Fibroblast of the conjunctiva (primary cell): ENCODE results near the gene ZBTB7C.

ENCODE experiments used
- DNase-seq: peaks from one replicate; pipeline ENCODE4 v3.0.0-alpha.2; 2010; ENCODE audit warnings: low read depth

The ZBTB7C gene

DNA sequence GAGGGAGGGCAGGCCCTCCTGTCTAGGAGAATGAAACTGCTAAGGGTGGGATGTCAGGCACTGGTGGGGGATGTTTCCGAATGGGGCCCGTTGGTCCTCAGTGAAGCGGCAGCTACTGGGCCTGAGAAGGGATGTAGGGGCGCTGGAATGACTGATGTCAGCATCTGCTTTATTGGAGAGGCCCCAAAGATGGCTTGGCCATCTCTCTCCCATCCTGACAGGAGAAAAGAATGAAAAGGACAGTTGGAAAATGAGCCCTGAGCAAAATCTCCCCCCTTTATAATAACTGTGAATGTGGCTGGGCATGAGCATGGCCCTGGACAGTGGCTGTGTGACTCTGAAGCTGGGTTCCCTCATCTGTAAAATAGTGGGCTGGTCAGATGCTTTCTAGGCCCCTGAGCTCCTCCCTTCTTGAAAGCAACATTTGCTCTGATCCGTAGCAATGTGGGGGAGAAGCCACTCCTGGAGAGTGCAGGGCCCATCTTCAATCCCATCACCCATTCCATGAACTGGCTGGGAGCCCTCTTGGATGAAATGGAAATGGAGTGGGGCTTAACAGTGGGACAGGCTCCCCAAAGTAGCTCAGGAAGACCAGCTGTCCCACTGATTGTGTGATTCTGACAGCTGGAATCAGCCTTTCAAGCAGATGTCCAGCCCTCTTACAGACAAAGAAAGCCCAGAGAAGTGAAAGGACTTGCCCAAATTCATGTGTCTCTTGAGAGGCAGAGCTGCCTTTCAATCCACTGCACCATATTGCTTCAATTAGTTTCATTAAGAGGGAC lies 246.0 kb downstream of the ZBTB7C start:
- no peak for DNase-seq

DNA sequence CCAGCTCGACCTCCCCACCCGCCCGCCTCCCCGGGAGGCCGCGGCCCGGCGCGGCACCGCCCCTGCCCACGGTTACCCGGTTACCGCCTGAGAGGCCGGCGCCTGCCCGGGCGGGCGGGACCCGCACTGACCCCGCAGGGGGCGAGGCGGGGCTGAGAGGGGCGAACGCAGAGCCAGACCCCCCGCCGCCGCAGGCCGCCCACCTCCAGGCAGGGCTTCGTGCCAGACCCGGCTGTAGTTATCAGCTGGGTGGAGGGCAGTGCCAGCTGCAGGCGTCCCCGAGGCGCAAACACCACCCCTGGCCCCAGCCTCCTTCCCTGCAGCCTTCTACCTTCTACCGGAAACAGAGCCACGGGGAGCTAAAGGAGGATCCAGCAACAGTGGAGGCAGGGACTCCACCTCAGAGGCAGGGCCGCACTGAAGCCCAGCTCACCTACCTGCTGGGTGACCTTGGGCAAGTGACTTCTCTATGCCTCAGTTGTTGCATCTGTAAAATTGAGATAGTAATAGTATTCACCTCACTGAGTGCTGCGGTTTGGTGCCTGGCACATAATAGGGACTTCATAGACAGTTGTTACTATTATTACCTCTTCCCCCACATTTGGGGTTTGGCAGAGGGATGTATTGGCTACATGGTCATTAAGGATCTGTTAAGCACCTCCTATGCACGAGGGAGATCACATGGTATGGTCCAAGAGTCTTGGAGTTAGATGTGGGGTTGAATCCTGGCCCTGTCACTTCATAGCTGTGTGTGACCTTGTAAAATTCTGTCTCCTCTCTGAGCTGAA lies 247.1 kb downstream of the ZBTB7C start:
- no peak for DNase-seq

DNA sequence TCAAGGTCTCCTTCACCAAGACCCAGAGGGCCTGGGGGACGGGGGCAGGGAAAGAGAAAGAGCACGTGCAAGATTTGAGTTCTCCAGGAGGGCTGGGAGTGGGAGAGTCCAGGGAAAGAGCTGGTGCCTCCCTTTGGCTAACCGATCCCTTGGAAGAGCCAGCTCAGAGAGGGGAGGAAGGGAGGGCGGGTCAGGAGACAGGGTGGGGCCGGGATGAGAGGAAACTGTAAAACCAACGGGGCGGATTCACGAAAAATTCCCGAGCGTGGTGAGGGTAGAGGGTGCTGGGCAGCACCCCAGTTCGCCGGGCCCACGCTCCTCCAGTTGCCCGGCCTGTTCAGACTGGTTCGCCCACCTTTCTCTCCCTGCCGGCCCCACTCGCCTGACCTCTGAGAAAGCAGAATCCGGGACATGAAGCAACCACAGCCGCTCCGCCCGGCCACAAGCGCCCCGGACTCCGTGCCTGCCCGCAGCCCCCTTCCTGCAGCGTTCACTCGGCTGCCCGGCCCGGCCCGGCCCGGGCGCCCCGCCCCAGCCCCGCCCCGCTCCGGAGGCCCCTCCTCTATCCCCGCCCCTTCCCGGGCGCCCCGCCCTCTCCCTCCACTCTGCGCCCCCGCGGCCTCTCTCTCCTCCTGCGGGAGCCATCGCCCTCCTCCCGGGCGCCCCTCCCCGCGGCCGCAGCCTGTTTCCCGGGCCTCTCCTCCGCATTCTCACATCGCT lies 247.8 kb downstream of the ZBTB7C start:
- DNase-seq, result peak; percentile 50

DNA sequence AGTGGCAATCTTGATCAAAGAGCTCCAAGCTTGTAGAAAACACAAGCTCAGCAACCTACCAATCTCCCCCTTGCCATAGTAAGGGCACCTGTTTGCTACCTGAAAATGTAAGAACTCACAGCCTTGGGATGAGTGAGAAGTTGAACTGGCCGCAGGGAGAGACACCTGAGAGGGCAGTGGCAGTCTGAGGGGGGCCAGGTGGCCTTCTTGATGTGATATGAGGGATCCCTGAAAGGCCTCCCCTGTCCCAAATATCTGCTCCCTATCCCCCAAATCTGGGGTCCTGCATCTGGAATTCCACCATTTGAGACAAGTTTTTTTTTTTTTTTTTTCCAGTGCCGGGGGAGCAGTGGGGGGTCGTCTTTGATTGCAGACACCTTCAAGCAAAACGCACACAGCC lies 248.6 kb downstream of the ZBTB7C start:
- DNase-seq, result no peak

DNA sequence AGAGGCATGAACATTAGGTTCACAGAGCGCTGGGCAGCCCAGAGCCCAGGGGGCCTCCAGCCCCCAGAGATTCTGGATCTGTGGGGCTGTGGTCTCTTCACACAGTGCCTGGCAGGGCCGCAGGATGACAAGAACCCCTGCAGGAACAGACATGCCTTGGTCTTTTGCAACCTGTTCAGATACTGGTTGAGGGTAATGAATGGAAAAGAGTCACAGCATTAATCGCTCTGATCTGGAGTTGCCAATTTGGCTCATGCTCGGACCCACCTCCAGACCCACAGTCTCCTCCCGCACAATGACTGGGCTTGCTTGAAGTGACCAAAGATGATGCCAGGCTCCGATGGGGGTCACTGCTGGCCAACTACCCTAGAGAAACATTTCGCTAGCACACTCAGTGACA lies 249.4 kb downstream of the ZBTB7C start:
- no peak for DNase-seq

DNA sequence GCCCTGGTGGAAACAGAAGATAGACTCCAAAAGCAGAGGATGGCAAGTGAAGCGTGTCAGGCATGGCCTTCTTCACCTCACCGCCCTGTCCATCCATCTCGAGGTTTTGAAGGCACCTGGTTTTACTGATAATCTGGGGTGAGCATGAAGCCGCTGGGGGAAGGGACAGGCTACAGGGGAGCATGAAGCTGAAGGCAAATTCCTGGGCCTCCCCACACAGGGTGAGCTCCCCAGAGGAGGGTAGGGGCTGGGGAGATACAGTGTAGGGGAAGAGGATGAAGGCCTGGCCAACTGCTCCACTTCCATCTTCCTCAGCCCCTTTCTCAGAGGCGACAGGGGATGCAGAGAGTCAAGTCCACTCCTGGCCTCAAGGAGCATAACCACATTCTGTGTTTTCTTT lies 250.5 kb downstream of the ZBTB7C start:
- no peak for DNase-seq

DNA sequence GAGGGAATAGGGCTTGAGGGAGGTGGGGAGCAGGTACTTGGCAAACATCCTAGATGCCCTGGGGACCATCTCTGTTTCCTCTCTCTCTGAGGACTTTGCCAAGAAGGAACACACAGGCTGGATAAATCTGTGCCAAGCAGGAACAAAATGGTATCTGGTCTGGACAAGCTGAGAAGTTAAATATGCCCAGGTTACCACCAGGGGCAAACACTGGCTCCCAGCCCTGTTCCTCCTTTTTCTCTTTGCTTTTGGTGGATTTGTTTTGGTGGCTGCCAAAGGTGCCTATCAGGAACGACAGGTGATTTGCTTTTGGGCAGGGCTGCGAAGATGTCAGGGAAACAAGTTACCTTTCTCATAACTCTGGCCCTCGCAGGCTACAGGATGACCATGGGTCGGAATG lies 251.2 kb downstream of the ZBTB7C start:
- DNase-seq, result no peak

DNA sequence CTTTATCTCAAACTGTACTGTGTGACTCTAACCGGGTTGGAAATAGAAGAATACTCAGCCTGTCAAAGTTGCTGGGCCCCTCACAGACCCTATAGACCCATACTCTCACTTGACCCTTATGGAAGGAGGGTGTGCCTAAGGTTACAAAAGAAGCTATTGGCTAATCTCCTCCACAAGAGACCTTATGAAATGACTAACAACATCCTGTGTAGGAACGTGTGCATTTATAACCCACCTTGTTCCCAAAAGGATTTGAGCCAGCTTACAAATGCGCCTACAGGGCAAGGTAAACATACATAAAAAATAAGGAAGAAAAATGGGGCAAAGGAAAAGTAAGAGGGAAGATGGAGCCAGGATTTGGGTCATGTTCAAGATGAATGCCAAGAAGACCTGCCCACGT lies 253.3 kb downstream of the ZBTB7C start:
- no peak for DNase-seq

DNA sequence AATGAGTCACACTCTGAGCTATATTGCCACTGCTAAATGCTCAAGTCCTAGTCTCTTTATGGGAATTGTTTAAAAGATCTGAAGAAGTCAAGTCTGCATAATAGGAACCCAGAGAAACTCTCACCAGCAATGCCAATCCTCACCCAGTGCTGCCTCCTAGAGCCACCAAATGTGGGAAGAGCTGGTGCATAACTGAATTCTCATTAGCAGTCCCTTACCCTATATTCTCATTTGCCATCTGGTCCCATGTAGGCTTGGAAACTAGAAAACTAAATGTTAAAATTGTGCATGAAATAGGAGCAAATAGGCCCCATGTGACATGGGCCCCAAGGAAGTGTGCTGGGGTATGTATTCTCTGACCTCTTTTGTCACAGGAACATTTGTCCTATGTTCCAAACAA lies 254.4 kb downstream of the ZBTB7C start:
- DNase-seq, result no peak

DNA sequence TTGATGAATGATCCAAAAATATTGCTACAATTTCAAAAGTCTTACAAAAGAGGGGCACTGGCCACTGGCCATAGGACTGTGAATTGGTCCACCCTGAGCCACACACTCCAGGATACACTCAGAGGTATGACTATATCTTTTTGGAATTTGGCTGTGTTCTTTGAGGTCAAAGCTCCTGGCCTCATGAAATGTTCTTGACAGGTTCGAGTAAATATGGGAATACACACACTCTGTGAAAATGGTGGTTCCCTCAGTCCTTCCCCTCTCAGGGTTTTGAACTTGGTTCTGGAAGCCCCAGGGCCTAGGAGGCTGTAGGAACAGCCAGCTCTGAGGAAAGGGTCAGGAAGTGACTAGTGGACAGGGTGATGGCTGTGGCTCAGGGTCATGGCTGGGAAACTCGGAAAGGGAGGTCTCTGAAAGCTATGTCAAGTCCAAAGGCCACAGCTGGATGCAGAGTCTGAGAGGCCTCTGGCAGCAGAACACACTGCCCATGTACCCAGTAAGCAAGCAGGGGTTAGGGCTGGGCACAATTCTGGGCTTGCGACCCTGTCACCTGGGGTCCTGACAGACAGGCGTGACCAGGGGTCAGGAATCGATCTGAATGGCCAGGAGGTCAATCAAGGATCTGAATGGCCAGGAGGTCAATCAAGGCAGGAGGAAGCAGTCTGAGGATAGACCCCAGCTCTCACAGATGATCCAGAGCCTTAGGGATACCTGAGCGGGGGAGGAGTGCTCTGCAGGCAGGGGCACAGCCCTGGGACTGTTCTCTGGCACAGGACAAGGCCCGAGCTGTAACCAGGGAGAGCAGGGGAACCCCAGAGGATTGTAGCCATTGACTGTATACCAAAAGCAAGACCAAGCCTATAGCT lies 255.3 kb downstream of the ZBTB7C start:
- peak; percentile 12 for DNase-seq

DNA sequence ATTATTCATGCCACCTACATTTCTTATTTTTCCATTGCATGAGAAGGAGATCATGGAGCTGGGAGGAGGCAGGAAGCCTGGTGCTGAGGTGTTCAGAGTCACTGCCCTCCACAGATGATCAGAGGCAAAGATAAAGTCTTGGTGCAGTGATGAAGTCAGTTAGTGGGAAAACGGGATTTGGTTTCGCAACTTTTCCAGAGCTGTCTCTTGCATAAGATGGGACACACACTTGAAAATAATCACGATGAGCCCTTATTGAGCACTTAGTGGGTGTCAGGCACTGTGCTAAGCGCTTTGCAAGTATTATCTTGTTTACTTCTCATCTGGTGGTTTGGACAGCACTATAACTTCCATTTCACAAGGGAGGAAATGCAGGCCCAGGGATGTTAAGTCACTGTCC lies 256.6 kb downstream of the ZBTB7C start:
- no peak for DNase-seq

DNA sequence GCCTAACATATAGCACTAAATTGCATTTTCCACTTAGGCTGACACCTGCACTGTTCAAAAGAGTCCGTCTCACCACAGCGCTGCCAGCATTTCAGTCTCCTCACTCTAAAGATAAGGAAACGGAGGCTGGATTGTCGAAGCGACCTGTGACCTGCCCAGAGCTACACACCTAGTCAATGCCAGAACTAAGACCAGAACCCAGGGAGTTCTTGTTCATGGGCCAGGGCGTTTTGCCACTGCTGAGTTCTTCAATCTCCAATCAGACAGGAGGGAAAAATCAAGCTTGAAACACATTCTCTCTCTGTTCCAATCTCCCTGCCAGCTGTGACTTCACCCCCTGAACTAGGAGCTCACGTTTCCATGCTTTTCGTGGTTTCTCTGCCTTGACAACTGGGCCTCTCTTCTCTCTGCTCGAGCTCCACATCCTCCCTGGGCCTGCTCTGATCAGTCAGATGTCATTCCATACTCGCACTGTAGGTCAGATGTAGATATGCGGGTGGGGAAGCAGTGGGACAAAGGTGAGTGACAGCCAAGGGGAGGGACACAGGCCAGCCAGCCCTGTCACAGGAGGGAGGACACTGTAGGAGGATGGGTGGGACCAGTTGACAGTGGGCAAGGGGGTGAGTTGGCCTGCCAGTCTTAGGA lies 257.6 kb downstream of the ZBTB7C start:
- DNase-seq, result no peak

DNA sequence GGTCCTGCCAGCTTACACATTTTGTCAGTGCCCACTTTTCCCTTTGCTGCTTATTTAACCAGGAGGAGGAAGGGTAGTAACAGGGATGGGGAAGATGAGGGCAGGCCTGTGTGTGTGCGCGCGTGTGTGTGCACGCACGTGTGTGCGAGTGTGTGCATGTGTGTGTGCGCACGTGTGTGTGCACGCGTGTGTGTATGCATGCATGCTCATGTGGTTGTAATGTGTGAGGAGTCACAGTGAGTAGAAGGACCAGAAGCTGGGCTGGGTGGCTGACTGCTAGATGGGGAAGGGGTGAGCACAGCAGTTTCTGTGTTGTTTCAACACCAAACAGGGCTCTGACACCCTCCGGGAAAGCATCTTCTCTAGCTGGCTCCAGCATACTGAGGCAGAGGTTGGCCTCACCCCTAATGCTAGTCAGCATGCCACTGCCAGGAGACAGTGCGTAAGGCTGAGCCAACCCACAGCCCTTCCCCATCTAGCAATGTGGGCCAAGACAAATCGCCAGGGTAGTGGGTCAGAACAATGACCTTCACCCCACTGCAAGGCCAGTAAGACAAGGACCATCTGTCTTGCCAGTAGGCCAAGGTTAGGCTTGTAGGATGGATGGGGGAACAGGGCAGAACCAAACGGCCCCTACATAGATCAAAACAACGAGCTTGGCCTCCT lies 260.0 kb downstream of the ZBTB7C start:
- DNase-seq, result no peak

DNA sequence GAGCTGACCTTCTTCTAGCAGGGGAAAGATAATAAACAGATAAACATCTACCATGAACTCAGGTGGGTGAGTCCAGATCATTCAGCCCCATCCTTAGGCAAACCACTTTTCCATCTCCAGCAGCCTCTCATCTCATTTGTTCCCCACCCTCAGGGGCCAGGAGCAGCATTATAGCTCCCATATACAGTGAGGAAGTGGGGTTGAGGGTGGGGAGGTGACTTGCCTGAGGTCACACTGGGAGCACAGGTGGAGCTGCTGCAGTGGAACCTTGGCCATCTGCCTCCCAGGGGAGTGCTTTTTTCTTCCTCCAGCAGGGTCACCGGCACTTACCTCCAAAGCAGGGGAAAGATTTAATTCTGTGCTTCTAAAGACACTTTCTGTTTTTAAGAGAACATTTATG lies 266.2 kb downstream of the ZBTB7C start:
- DNase-seq, result no peak

DNA sequence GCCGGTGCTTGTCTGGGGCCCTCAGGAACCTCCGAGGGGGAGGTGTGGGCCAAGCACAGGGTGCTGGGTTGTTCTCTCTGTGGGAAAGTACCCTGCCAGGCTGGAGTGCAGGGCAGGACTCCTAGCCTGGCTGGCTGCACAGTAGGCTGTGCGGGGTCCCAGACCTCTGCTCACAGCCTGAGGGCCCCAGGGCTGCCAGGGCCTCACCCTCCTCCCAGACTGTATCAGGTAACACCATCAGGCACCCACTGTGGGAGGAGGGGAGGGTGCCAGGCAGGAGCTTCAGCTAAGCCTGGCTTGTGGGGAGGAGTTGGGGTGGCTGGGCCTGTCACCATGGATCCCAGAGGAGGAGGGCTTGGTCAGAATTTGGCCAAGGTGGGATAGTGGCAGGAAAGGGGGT lies 266.8 kb downstream of the ZBTB7C start:
- no peak for DNase-seq

DNA sequence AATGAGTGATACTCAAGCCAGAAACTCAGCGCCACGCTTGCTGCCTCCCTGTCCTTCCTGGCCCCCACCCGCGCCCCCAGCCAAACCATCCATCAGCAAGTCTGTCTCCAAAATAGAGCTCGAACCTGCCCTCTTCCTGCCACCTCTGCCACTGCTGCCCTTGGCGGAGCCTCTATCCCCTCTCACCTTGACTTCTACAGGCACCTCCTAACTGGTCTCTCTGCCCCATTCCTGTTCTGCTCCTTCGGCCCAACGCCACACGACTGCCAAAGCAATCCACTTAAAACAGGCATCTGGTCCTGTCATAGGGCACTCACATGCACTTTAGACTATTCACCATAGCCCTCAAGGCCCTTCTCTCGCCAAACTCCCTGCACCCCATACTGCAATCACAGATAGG lies 268.5 kb downstream of the ZBTB7C start:
- DNase-seq, result no peak

DNA sequence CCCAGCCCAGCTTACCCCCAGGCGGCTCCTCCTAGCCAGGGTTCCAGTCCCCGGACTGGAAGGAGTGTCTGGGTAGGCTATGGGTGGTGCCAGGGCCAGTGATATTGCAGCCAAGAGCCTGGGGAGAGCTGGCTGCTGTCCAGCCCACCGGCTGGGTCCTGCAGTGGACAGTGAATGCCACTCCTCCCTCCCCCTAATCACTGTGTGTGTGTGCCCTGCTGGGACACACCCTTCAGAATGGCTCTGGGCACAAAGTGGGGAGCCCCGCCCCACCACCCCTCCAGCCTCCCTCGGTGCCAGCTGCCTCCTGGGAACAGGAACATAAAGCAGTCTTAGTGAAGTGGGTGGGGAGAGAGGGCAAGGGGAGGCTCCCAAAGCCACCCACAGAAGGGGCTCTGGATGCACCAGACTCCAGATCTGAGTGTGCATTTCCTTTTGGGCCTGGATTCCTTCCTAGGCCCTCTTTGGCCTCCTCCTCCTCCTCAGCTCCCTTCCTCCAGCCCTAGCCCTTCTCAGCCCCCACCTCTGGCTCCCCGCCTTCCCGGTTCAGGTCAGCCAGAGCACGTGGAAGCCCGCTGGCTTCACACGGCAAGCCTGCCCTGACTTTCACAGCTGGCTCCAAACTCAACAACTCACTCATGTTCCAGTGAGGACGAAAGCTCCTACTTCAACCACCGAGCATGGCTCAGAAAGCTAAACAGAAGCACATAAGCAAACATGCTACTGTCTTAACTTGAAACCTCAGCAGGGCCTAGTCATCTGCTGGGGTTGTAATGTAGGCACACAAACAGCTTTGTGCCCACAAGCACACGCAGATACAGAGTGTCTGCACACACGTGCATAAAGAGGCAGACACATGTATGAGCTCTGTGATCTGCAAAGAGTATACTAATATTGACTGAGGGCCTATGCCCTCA lies 269.5 kb downstream of the ZBTB7C start:
- no peak for DNase-seq

DNA sequence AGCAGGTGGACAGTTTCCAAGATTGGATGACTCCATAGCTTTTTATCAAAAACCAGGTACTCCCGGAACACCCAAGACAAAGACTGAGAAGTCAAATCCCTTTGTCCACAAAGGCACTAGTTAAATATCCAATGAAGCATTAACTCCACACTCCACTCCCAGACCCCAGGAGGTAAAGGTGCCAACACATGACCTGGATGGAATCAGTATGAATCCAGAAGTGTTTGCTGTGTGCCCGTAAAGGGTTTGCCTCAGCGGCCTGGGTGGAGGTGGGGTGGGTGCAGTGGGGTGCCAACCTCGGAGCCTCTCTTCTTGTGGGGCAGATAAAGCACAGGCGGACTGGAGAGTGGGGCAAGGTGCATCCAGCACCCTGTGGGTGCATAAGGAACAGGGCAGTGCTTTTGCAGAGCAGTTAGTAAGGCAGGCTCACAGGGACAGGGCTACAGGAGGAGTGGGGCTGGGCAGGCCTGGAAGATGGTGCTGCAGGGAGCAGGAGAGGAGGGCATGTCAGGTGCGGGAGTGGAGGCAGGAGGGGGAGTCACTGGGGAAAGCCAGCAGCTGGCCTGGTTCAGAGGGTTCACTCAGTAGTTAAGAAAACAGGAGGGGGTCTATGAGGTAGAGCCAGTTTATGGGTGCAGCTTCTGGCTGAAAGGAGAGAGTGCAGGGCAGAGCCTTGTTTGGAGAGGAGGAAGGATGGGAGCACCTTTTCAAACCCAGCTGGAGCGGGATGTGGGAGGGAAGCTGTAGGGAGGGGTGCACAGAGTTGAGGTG lies 270.3 kb downstream of the ZBTB7C start:
- DNase-seq, result no peak

DNA sequence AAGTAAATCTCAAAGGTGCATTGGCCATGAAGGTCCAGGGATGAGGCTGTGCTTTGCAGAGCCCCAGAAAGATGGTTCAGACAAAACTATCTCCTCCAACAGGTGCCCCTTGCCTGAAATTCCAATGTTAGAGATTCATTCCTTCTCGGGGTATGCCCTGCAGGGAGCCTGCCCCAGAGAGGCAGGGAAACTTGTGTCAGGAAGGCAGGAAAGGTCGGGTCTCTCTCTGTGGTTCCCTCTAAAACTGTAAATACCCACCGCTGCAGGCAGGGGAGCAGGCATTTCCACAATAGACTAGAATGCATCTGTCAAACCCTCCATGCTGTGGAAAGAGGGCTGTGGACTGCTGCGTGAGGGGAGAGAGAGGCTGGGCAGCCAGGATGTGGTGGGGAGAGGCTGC lies 271.0 kb downstream of the ZBTB7C start:
- DNase-seq, result no peak
